Stimulated activated CD4-positive, alpha-beta T cell treated with anti-CD3 and anti-CD28 coated beads, TNF-alpha, amount 100 ng/mL, for 1 hour (primary cell): ENCODE measurements around the gene HAUS3.
"Not testable (repeated sequence)": the region's sequence is repeated elsewhere in the genome, so short reads cannot be mapped to it uniquely, and the experiment has no call there.

Experiments used
- DNase-seq, 3 donors: peaks; one replicate each; pipeline ENCODE4 v3.0.0-alpha.2; 2020; ENCODE audit warnings: low read depth in 3 of 3, low spot score in 1 of 3

HAUS3 gene

DNA sequence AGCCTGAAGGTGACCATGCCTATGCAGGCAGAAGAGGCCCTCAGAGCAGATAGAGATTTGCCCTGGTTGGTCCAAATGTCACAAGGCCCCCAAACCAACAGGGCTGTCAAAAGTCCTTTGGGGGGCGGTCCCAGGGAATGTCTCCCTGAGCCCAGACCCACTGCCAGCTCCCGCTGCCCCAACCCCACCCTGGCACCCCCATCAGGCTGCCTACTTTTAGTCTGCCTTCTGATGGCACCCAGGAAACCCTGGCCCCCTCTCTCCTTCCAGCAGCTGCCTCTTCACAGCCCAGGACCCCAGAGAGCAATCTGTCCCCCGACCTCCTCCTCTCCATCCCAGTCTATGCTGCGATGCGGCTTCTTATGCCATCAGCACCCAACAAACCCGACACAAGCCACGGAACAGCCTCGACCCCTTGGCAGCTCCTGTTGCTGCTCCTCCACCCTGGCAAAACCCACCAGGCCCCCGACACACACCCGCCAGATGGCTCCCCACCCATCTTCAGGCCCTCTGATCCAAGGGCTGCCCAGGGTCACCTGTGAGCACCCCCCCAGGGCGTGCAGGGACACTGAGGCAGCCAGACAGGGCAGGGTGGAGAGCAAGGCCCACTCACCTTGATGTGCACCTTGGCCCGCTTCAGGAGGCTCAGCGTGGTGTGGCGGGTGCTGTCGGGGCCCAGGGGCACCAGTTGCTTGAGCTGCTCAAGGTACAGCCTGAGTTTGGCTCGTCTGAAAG lies 10.0 kb upstream of the HAUS3 start:
- no peak for DNase-seq

DNA sequence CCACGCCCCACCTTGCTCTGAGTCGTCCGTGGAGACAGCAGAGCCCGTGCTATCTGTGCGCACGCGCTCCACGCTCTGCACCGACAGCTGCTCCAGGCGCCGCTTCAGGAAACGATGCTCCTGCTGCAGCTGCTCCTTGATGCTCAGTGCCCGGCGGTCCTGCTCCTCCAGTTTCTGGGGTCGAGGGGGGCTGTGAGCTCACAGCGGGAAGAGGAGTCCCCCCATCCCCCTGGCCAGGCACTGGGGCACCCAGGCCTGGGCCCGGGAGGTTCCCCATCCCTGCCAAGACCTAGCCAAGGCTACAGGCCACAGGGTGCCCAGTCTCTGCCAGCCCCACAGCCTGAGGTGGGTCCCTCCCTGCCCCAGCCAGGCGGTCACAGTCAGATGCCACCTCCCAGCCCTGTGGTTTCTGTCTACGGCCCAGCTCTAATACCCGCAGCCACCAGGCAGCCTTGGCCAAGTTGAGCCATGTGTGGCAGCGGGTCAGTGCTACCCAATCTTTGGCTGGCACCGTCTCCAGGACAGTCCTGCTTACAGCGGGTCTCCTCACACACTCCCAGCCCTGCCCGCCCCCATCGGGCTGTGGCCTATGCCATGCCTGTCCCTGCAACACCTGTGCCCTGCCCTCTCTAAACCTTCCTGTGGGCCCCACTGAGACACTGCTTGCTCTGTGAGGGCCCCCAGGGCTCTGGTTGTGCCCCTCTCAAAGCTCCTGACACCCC lies 9.3 kb upstream of the HAUS3 start:
- no peak for DNase-seq

DNA sequence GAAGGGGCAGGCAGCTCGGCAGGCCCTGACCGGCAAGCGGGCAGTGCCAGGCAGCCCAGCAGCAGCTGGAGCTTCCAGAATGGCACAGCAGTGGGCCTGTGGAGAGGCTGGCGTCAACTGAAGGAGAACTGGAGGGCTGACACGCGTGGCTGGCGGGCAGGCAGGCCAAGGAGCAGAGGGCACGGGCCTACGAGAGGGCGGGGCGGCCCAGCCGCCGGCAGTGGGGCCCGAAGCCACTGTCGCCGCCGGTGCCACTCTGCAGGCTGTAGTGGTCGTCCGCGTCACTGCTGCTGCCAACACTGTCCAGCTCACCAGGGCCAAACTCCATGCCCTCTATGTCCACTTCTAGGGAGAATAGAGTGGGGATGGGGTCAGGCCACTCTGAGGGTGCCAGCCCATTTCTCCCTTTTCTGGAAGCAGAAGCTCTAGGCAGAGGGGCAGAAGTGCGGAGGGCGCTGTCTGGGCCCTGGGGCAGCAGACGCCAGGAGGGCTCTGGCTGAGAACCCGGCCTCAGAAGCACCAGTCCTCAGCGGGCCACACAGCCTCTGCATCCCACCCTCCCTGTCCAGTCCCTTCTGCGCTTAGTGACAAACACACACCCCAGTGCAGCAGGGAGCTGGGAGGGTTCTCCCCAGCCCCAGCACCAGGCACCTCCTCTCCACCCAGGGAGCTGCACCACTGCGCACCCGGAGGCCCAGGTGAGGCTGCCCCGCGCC lies 8.6 kb upstream of the HAUS3 start:
- DNase-seq, result no peak

GRCh38 chr4:2249526-2250356 lies 7.8 kb upstream of the HAUS3 start:
- no peak for DNase-seq

- DNase-seq, result no peak
These were observed 6.9 kb upstream of the HAUS3 start for GRCh38 chr4:2248821-2249261.

- no peak for DNase-seq
These were observed 6.3 kb upstream of the HAUS3 start for GRCh38 chr4:2248044-2248780.

GRCh38 chr4:2247128-2248043 lies 5.5 kb upstream of the HAUS3 start:
- no peak for DNase-seq

GRCh38 chr4:2246384-2247127 lies 4.6 kb upstream of the HAUS3 start:
- DNase-seq, result no peak

DNA sequence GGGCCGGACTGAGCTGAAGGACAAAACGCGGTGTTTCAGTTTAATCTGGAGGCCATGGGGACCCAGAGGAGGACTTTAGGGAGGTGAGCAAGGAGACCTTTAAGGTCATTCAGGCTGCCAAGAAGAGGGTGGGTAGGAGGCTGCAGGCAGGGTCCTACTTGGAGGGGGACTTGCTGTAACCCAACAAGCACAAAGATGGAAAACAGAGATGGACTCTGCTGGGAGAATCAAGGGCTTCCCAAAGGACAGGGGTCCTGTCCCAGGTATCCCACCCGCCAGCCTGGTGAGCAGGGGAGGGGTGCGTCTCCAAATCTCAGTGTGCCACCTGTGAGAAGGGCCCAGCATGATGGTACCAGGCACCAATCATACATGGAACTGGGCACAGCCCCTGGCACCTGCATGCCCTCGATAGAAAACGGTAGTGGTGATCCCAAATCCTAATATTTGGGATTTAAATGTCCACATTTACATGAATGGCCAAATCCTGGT lies 3.9 kb upstream of the HAUS3 start:
- DNase-seq, result no peak

- no peak for DNase-seq
These were observed 3.3 kb upstream of the HAUS3 start for GRCh38 chr4:2245057-2245786.

DNA sequence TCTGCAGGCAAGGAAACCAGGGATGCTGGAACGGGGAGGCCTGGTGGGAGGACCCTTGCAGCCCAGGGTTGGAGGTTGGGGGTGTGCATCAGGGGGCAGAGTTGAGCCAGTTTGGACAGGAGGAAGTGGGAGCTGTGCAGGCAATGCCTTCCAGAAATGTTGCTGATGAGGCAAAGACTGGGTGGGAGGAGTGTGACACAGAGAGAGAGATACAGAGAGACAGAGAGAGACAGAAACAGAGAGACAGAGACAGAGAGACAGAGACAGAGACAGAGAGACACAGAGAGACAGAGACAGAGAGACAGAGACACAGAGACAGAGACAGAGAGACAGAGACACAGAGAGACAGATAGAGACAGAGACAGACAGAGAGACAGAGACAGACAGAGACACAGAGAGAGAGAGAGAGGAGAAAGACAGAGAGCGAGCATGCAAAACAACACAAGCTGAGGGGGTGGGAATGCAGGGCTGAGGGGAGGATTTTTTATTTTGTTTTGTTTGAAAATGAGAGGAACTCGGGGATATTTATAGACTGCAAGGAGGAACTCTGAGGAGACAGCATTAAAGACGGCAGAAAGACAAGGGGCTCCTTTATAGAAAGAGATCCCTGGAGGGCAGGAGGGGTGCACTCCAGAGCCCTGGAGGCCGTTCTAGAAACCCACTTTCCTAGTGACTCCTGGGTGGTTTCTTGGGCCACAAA lies 1.9 kb upstream of the HAUS3 start:
- no peak for DNase-seq

DNA sequence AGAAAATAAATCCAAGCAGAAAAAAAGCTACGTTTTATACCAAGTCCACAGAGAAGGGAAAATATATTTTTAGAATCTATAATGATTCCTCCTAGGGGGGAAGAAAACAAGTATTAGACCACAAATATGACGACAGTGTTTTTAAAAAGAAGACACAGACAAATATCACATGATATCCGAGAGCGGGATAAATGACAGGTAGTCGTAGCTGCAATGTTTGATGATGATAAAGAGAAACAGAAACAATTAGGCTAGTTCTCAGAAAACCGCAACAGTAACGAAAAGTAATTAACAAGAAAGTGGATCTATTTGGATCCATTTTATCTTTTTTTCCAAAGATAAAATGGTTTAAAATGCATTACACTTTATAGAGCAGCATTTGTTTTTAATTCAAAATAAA lies 918 bp downstream of the HAUS3 start:
- no peak for DNase-seq

- no peak for DNase-seq
These were observed 4.8 kb downstream of the HAUS3 start for GRCh38 chr4:2236944-2237666.

- no peak for DNase-seq
These were observed 10.8 kb downstream of the HAUS3 start for GRCh38 chr4:2231082-2231481.

DNA sequence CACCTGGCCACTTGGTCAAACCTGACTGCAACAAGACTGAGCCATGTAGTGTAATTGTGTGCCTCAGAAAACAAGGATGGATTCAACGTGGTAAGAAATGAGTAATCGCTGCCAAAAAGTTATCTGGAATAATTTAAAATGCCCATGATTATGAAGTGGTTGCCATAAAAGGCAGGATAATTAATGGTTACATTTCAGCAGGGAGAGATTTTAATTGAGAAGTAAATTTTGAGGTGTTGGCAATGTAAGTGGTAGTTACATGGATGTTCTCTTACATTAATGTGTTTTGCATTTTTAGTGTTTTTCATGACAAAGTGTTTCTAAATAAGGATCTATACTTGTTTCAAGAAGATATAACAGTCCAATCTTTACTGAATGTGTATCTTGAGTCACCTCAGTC lies 15.7 kb downstream of the HAUS3 start:
- no peak for DNase-seq

- no peak for DNase-seq
These were observed 19.1 kb downstream of the HAUS3 start for GRCh38 chr4:2222838-2223237.

- DNase-seq, result not testable (repeated sequence)
These were observed 20.5 kb downstream of the HAUS3 start for GRCh38 chr4:2221378-2221777.
